GM12872 (cell line): Measurements from ENCODE around the gene IL34.

Experiments
- CTCF ChIP-seq: IDR thresholded peaks from 3 replicates; pipeline ENCODE4 v1.5.1; 2011; ENCODE audit warnings: low read depth, mild to moderate bottlenecking, low read length, moderate library complexity; ENCODE audit not compliant: insufficient read depth

IL34 gene

GRCh38 chr16:70674221-70675014, 28.1 kb downstream of the IL34 start:
- TF ChIP-seq CTCF, result no peak

GRCh38 chr16:70675851-70676513, 29.6 kb downstream of the IL34 start:
- no peak for TF ChIP-seq CTCF

GRCh38 chr16:70676675-70677498, 30.5 kb downstream of the IL34 start:
- TF ChIP-seq CTCF, result no peak

GRCh38 chr16:70677499-70678120, 31.3 kb downstream of the IL34 start:
- no peak for TF ChIP-seq CTCF

GRCh38 chr16:70678121-70678897, 31.9 kb downstream of the IL34 start:
- no peak for TF ChIP-seq CTCF

GRCh38 chr16:70678898-70679670, 32.7 kb downstream of the IL34 start:
- no peak for TF ChIP-seq CTCF
